ENCODE data around the gene TMEM9. TPM values are rescaled to one million over a fixed set of nuclear protein-coding genes. Genes with fewer than 3 reads are reported as not detected.

The TMEM9 gene
- total RNA-seq, 1 experiment from 2014 or later = 50.2 TPM

- ATAC-seq (no peak), DNase-seq (ENCODE audit: low read depth, low spot score) (no peak)
- Histone ChIP-seq H3K27ac (ENCODE audit: low read length) (no peak overlapping the region), H3K9me3 (ENCODE audit: control insufficient read depth, insufficient read depth, low read depth, low read length) (no peaks in the 10 kb centered on the region), H3K4me3 (ENCODE audit: low read depth in 2 of 2, low read length in 2 of 2) (no peak overlapping the region), H3K27me3 (ENCODE audit: control insufficient read depth, insufficient read depth, low read length) (no peaks in the 10 kb centered on the region), H3K4me1 (ENCODE audit: control insufficient read depth, insufficient read depth, low read length) (no peaks in the 10 kb centered on the region), H3K36me3 (ENCODE audit: control insufficient read depth, insufficient read depth, low read length) (no peaks in the 10 kb centered on the region)
- in situ Hi-C loops (cut with HindIII; ENCODE audit: low pct_unique_long_range_greater_than_20kb, low sequenced_read_pairs) (no loop called here), intact Hi-C loops (cut with micrococcal nuclease; ENCODE audit: unreplicated experiment) (no loop called here)
- no peak for TF ChIP-seq TCF7L2 (IDR thresholded peaks at IDR 0.05; ENCODE audit: low read depth, low read length)
- TF ChIP-seq CTCF (IDR thresholded peaks at IDR 0.05) = no peak
- no peak for TF ChIP-seq REST (IDR thresholded peaks at IDR 0.05; ENCODE audit: insufficient read depth in 1 of 2, low read depth in 2 of 2, low read length in 1 of 2)
- no peak for TF ChIP-seq SIN3A (IDR thresholded peaks at IDR 0.05; ENCODE audit: borderline replicate concordance, insufficient read depth, low read depth, low read length)
- no peak for TF ChIP-seq POLR2AphosphoS5 (IDR thresholded peaks at IDR 0.05; ENCODE audit: low read depth, low read length)
- ChIA-PET CTCF (no interaction called here), POLR2A (no interaction called here)
- no TSS peak for BruUV-seq (replicated peaks)
Observed at GRCh38 chr1:201100169-201100930, 53.9 kb downstream of the TMEM9 start.

- ChIA-PET CTCF (no interaction called here), POLR2A (no interaction called here)
- no TSS peak for BruUV-seq (replicated peaks)
- intact Hi-C loops (cut with micrococcal nuclease; ENCODE audit: unreplicated experiment) (no loop called here), in situ Hi-C loops (cut with HindIII; ENCODE audit: low pct_unique_long_range_greater_than_20kb, low sequenced_read_pairs) (no loop called here)
- Histone ChIP-seq H3K4me1 (ENCODE audit: control insufficient read depth, insufficient read depth, low read length) (no peaks in the 10 kb centered on the region), H3K27ac (ENCODE audit: low read length) (no peak overlapping the region), H3K9me3 (ENCODE audit: control insufficient read depth, insufficient read depth, low read depth, low read length) (no peaks in the 10 kb centered on the region), H3K4me3 (ENCODE audit: low read depth in 2 of 2, low read length in 2 of 2) (no peak overlapping the region), H3K27me3 (ENCODE audit: control insufficient read depth, insufficient read depth, low read length) (no peaks in the 10 kb centered on the region), H3K36me3 (ENCODE audit: control insufficient read depth, insufficient read depth, low read length) (no peaks in the 10 kb centered on the region)
- ATAC-seq (no peak), DNase-seq (ENCODE audit: low read depth, low spot score) (no peak)
- TF ChIP-seq CTCF (IDR thresholded peaks at IDR 0.05) (no peak), SIN3A (IDR thresholded peaks at IDR 0.05; ENCODE audit: borderline replicate concordance, insufficient read depth, low read depth, low read length) (no peak), REST (IDR thresholded peaks at IDR 0.05; ENCODE audit: insufficient read depth in 1 of 2, low read depth in 2 of 2, low read length in 1 of 2) (no peak), POLR2AphosphoS5 (IDR thresholded peaks at IDR 0.05; ENCODE audit: low read depth, low read length) (no peak)
Observed at GRCh38 chr1:201098992-201099677, 55.1 kb downstream of the TMEM9 start.
